HepG2 (cell line): ENCODE data around the gene RPL37. TPM values are rescaled to one million over a fixed set of nuclear protein-coding genes. Genes with fewer than 3 reads are reported as not detected.
A peak's percentile ranks its signal among the peaks of the same experiment; 100 is the strongest.

Experiments used
- ARNTL ChIP-seq: sonication (generic); formaldehyde crosslinking; IDR thresholded peaks from 2 replicates; pipeline ENCODE4 v1.4.0; 2020; ENCODE audit warnings: mild to moderate bottlenecking, missing genetic modification reagents
- CENPBD1 ChIP-seq: sonication (generic); formaldehyde crosslinking; IDR thresholded peaks from 2 replicates; pipeline ENCODE4 v1.8.0; 2022; ENCODE audit warnings: missing genetic modification reagents, low read depth, mild to moderate bottlenecking, borderline replicate concordance
- ETS1 ChIP-seq: sonication (generic); formaldehyde crosslinking; IDR thresholded peaks from 2 replicates; pipeline ENCODE4 v1.4.0; 2020; ENCODE audit warnings: missing genetic modification reagents
- FOXO1 ChIP-seq: sonication (generic); formaldehyde crosslinking; IDR thresholded peaks from 2 replicates; pipeline ENCODE4 v1.4.0; 2020; ENCODE audit warnings: missing genetic modification reagents
- GABPA ChIP-seq, 2 experiments: IDR thresholded peaks; 2 replicates each; pipeline ENCODE4 v1.6.1; 2011 to 2016; ENCODE audit warnings: low read depth in 2 of 2, low read length in 1 of 2, missing biosample characterization in 1 of 2, missing genetic modification characterization in 1 of 2
- KDM5A ChIP-seq: fragments of 200-600 bp; sonication (generic); IDR thresholded peaks from 2 replicates; pipeline ENCODE4 v1.7.0; 2018; ENCODE audit warnings: antibody characterized with exemption, mild to moderate bottlenecking, low read length, borderline replicate concordance
- KDM6A ChIP-seq: IDR thresholded peaks from 2 replicates; pipeline ENCODE4 v1.6.1; 2016; ENCODE audit warnings: low read depth
- MXD3 ChIP-seq: IDR thresholded peaks from 2 replicates; pipeline ENCODE4 v1.6.1; 2016; ENCODE audit warnings: mild to moderate bottlenecking, missing biosample characterization, missing genetic modification reagents
- MYPOP ChIP-seq: sonication (generic); formaldehyde crosslinking; IDR thresholded peaks from 2 replicates; pipeline ENCODE4 v1.8.1; 2023; ENCODE audit warnings: mild to moderate bottlenecking, moderate library complexity, missing genetic modification reagents
- REXO4 ChIP-seq: sonication (generic); formaldehyde crosslinking; IDR thresholded peaks from 2 replicates; pipeline ENCODE4 v1.8.0; 2022; ENCODE audit warnings: missing genetic modification reagents, mild to moderate bottlenecking, borderline replicate concordance
- RFX3 ChIP-seq: IDR thresholded peaks from 2 replicates; pipeline ENCODE4 v1.6.1; 2016; ENCODE audit warnings: missing biosample characterization, missing genetic modification reagents
- SOX6 ChIP-seq, 2 experiments: fragments of 450-650 bp in 1 of 2; sonication (generic) in 1 of 2; formaldehyde crosslinking in 1 of 2; IDR thresholded peaks; 2 replicates each; pipeline versions ENCODE4 v1.4.0 to v1.6.1; 2017 to 2020; ENCODE audit warnings: antibody characterized with exemption in 1 of 2, mild to moderate bottlenecking in 1 of 2, missing genetic modification reagents in 1 of 2
- TEF ChIP-seq: sonication (generic); formaldehyde crosslinking; IDR thresholded peaks from 2 replicates; pipeline ENCODE4 v1.5.0; 2020; ENCODE audit warnings: missing genetic modification reagents
- THAP11 ChIP-seq: IDR thresholded peaks from 2 replicates; pipeline ENCODE4 v1.6.1; 2016; ENCODE audit warnings: missing biosample characterization, missing genetic modification reagents
- ZMYM4 ChIP-seq: sonication (generic); formaldehyde crosslinking; IDR thresholded peaks from 2 replicates; pipeline ENCODE4 v1.8.1; 2023; ENCODE audit warnings: mild to moderate bottlenecking, missing genetic modification reagents
- ZNF263 ChIP-seq: sonication (generic); formaldehyde crosslinking; IDR thresholded peaks from 2 replicates; pipeline ENCODE4 v1.4.0; 2020; ENCODE audit warnings: missing genetic modification reagents
- ZNF264 ChIP-seq: sonication (generic); formaldehyde crosslinking; IDR thresholded peaks from 2 replicates; pipeline ENCODE4 v1.4.0; 2020; ENCODE audit warnings: missing genetic modification reagents
- ZNF34 ChIP-seq: sonication (generic); formaldehyde crosslinking; IDR thresholded peaks from 2 replicates; pipeline ENCODE4 v1.4.0; 2020; ENCODE audit warnings: mild to moderate bottlenecking, missing genetic modification reagents, borderline replicate concordance
- ZNF609 ChIP-seq: sonication (generic); formaldehyde crosslinking; IDR thresholded peaks from 2 replicates; pipeline ENCODE4 v1.4.0; 2020; ENCODE audit warnings: mild to moderate bottlenecking, missing genetic modification reagents, borderline replicate concordance
- ZNF678 ChIP-seq: sonication (generic); formaldehyde crosslinking; IDR thresholded peaks from 2 replicates; pipeline ENCODE4 v1.4.0; 2020; ENCODE audit warnings: mild to moderate bottlenecking, missing genetic modification reagents
- polyA plus RNA-seq, 8 experiments: library from polyadenylated mRNA; depleted of rRNA in 3 of 8; stranded (reverse) in 7 of 8; unstranded in 1 of 8; fragments of >200 nt; fragmentation: Illumina TruSeq in 4 of 8; extraction: Trizol in 4 of 8; gene quantifications; 2 replicates each; pipeline versions ENCODE4 v1.2.1 to v1.2.3, GENCODE V29; 2011 to 2016; ENCODE audit warnings: low read depth in 4 of 8, missing spikeins in 1 of 8, mixed read lengths in 1 of 8; ENCODE audit not compliant: insufficient read depth in 1 of 8
- total RNA-seq, 5 experiments: library from RNA; depleted of rRNA; stranded (reverse); fragments of >200 nt; fragmentation: Illumina TruSeq; extraction: Trizol; gene quantifications; 2 replicates each; pipeline ENCODE4 v1.2.3, GENCODE V29; 2016; ENCODE audit warnings: low read depth in 1 of 5

The RPL37 gene
- total and polyA plus RNA-seq, 2 of the 13 experiments (the other 11 are each of a cell fraction or from before 2014, with no cell fraction given): 1,981 to 3,367 TPM

- TF ChIP-seq FOXO1: peak; percentile 4; the same call in 1 of the 2 replicates
- peak; percentile 6; the same call in 1 of the 2 replicates for TF ChIP-seq ZNF609
- no peak for TF ChIP-seq REXO4
- no peak for TF ChIP-seq SOX6 (IDR thresholded peaks at IDR 0.05)
- 0 out of 2 replicates have a peak, but pooled peaks have one; percentile 31 for TF ChIP-seq SOX6 (CRISPR knock-in tag; IDR thresholded peaks at IDR 0.05)
- no peak for TF ChIP-seq KDM6A
- peak; percentile 41 for TF ChIP-seq KDM5A
- no peak for TF ChIP-seq CENPBD1
- 0 out of 2 replicates have a peak, but pooled peaks have one; percentile 11 for TF ChIP-seq MXD3 (CRISPR knock-in tag)
- TF ChIP-seq ZNF34: peak; percentile 16; the same call in 1 of the 2 replicates
- TF ChIP-seq TEF: no peak
- no peak for TF ChIP-seq ETS1
- TF ChIP-seq ARNTL: peak; percentile 12; the same call in 1 of the 2 replicates
- peak; percentile 32; the same call in 1 of the 2 replicates for TF ChIP-seq ZMYM4 (CRISPR knock-in tag)
- peak; percentile 35; the same call in 1 of the 2 replicates for TF ChIP-seq THAP11 (CRISPR knock-in tag)
- peak; percentile 67 for TF ChIP-seq RFX3
- TF ChIP-seq ZNF263 (CRISPR knock-in tag): peak; percentile 92
- TF ChIP-seq MYPOP: peak; percentile 49
- TF ChIP-seq ZNF264 (CRISPR knock-in tag): 0 out of 2 replicates have a peak, but pooled peaks have one; percentile 22
- no peak for TF ChIP-seq ZNF678
- no peak for TF ChIP-seq GABPA (IDR thresholded peaks at IDR 0.05; ENCODE audit: low read depth, low read length)
- TF ChIP-seq GABPA (CRISPR knock-in tag; IDR thresholded peaks at IDR 0.05; ENCODE audit: low read depth): no peak
Measured at GRCh38 chr5:40797273-40798011, 37.6 kb downstream of the RPL37 start (continued).
